ENCODE data around the gene EDAR.

Gene EDAR

DNA sequence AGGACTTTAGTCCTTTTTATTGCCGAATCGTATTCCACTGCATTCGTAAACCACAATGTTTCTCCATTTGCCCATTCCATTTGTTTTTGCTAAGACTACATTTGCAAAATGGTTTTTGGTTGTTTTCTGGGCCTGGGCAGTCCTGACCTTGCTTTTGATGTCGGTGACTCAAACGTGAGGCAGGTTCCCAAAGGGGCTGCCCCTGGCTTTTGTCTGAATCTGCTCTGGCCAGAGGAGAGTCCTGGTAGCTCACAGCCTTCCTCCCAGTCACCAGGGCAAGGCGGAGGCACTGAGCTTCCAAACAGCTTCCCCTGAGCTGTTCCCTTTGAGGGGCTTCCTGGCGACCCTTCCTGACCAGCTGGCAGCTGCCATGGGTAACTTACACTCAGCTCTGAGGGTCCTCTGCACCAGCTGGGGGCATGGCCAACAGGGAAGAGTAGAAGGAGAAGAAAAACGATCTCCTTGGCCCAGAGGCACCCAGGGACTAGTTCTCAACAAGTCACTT, 47.8 kb downstream of the EDAR start:
- H3K4me3 ChIP-seq (replicated peaks; ENCODE audit: low read depth, low read length), result no peak overlapping the region
- DNase-seq (ENCODE audit: extremely low read depth, low read depth), result no peak
- TF ChIP-seq CTCF (IDR thresholded peaks at IDR 0.05; ENCODE audit: low read depth, low read length, missing control alignments), result no peak

DNA sequence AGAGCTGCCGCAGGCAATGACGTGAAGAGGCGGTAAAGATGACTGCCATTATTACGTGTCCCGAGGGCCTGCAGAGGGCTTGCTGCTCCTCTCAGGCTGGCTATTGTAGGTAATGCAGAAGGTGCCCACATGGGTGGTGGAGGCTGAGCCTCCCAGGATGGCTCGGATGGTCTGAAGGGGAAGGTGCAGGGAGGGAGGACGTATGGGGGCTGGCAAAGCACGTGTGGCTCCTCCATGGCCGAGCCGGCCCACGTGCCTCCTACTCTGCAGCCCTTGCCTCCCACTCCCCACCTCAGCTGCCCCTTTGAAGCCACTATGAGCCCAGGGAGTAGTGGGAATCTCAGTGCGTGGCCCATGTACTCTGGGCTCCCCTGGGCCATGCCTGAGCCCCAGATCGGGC, 48.9 kb downstream of the EDAR start:
- no peak for DNase-seq (ENCODE audit: extremely low read depth, low read depth)
- H3K4me3 ChIP-seq (replicated peaks; ENCODE audit: low read depth, low read length), result no peak overlapping the region
- TF ChIP-seq CTCF (IDR thresholded peaks at IDR 0.05; ENCODE audit: low read depth, low read length, missing control alignments), result no peak

- TF ChIP-seq CTCF (IDR thresholded peaks at IDR 0.05; ENCODE audit: low read depth, low read length, missing control alignments), result no peak
- H3K4me3 ChIP-seq (replicated peaks; ENCODE audit: low read depth, low read length), result no peak overlapping the region
- no peak for DNase-seq (ENCODE audit: extremely low read depth, low read depth)
Observed at GRCh38 chr2:108938077-108938710, 50.8 kb downstream of the EDAR start.

DNA sequence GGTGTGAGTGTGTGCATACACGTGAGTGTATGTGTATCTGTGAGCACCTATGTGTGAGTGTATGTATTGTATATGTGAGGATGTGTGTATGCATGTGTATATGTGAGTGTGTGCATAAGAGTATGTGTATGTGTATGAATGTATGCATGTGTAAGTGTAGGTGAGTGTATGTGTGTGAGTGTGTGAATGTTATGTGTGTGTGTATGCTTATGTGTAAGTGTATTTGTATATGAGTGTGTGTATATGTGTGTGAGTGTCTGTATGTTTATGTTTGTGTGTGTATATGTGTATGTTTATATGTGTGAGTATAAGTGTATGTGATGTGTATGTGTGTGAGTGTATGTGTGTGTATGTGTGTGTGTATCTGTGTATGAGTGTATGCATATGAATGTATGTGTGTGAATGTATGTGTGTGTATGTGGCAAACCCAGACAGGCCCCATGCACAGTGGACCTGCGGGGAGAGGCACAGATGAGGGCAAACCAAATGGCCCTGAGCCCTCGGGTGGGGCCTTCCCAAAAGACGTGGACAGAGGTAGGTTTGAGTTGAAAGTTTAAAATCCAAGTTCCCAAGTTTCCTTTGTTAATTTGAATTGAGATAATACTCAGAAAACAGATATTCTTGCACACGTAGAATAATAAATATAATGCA, 51.5 kb downstream of the EDAR start:
- no peak overlapping the region for H3K4me3 ChIP-seq (replicated peaks; ENCODE audit: low read depth, low read length)
- no peak for TF ChIP-seq CTCF (IDR thresholded peaks at IDR 0.05; ENCODE audit: low read depth, low read length, missing control alignments)
- no peak for DNase-seq (ENCODE audit: extremely low read depth, low read depth)

- no peak for TF ChIP-seq CTCF (IDR thresholded peaks at IDR 0.05; ENCODE audit: low read depth, low read length, missing control alignments)
- no peak for DNase-seq (ENCODE audit: extremely low read depth, low read depth)
- no peak overlapping the region for H3K4me3 ChIP-seq (replicated peaks; ENCODE audit: low read depth, low read length)
Observed at GRCh38 chr2:108936866-108937265, 52.2 kb downstream of the EDAR start.

DNA sequence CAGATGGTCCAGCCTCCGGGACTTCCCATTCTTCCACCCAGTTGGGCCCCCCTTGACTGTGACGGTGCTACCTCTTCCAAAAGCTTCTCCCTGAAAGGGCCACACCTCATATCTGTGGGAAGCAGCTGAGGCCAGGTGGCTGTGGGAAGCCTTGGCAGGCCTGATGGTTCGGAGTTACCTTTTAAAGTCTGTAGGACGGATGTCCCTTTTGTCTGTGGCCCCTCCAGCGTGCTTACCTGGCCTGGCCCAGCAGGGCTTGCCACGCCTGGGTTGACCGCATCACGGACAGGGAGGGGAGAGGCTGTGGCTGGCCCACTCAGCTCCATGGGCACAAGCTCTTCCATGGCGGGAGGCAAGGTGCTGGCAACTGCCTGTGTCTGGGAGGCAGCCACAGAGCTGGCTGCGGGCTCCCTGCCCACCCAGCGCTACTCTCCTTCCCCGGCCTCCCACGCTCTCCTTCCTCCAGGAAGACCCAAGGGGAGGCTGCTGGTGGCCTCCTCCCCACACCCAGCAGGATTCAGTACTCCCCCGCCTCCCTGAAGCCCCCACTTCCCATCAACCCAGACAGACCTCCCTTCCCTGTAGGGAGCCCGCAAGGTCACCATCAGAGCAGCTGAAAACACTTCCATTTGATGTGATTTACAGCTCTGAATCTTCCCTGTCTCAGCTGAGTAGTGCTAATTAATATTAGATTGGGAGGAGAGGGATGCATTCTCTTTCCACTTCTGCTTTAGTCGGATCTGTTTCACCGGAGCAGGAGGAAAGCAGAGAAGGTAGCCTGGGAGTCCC, 52.8 kb downstream of the EDAR start:
- TF ChIP-seq CTCF (IDR thresholded peaks at IDR 0.05; ENCODE audit: low read depth, low read length, missing control alignments), result no peak

More for the DNA sequence above, 52.8 kb downstream of the EDAR start:
- no peak for DNase-seq (ENCODE audit: extremely low read depth, low read depth)
- no peak overlapping the region for H3K4me3 ChIP-seq (replicated peaks; ENCODE audit: low read depth, low read length)

Data from HFF-Myc (cell line).